Activated CD4-positive, alpha-beta T cell treated with anti-CD3 and anti-CD28 coated beads, Interleukin-2, amount 50 U/mL, for 24 hours (primary cell): ENCODE data around the gene EPB41L4B.
"Not testable (repeated sequence)": the region's sequence is repeated elsewhere in the genome, so short reads cannot be mapped to it uniquely, and the experiment has no call there.

Source experiments
- DNase-seq, 2 donors: peaks; one replicate each; pipeline ENCODE4 v3.0.0-alpha.2; 2020; ENCODE audit warnings: low read depth in 1 of 2, low spot score in 1 of 2

The EPB41L4B gene

DNA sequence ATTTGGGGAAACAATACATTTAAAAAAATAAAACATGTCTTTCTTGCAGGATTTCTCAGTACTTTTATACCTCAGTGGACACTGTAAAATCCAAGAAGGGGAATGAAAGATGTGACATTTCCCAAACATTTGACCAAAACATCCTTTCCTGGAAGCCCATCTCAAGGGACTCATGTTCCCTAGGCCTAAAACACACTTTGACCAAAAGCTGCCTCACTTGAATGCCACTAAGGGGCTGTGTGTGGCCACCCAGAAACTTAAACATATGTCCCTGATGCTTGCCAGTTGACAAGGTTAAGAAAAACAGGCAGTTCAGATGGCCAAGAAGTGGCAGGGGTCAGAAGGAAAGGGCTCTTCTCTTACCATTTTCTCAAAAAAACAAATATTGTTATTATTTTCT, 73.6 kb downstream of the EPB41L4B start:
- DNase-seq, result no peak

GRCh38 chr9:109246533-109246932, 74.3 kb downstream of the EPB41L4B start:
- no peak for DNase-seq

DNA sequence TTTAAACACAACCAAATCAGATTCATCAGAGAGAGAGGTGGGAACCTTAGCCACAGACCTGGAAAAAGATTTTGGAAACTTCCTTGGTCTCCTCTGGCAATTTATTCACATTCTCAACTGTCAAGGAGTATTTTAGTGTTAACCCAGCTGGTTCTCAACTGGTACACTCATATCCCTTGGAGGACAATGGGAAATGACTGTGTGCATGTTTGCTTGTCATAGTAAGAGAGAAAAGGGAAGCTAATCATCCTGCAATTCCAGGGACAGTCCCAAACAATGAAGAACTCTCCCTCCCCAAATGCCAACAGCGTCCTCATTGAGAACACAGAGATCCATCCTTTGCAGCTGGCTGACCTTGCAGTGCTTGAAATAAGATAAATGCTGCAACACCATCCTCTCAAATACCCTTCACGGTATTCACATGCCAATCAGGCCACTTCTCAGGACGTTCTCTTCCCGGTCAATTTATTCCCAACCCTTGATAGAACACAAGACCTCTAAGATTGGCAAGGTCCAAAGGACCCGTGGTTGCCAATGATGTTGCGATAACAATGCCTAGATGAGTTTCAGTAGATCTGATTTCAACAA, 75.5 kb downstream of the EPB41L4B start:
- no peak for DNase-seq

GRCh38 chr9:109244179-109245132, 76.4 kb downstream of the EPB41L4B start:
- DNase-seq, result peak; percentile 45 to 54

DNA sequence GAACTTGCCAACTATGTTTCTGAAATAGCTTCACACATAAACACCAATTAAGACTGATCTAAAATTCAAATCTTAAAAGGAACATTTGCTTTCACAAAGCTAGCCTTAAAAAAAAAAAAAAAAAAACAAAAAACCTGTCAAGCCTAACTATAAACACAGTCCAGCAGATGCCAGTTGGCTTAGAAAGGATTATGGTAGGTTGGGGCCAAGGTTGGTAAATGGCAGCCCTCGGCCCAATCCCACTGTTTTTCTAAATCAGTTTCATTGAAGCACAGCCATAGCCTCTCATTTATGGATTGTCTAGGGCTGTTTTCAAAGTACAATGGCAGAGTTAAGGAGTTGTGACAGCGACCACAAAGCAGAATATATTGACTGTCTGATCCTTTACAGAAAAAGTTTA, 78.1 kb downstream of the EPB41L4B start:
- DNase-seq, result no peak

DNA sequence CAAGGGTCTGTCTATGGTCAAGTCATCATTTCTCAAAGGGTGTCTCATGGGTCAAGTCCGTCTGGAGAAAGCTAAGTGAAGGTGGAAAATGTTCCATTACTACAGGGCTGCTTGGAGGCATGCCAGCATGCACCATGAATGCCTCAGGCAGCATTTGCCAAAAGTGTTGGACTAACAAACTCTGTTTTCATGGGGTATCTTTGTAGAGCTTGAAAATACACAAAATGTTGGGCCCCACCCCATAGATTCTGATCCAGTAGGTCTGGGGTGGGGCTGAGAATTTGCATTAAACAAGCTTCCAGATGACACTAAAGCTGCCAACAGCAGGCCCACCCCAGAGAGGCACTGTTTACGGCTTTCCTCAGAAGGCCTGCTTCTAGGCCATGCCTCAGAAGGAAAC, 78.8 kb downstream of the EPB41L4B start:
- no peak for DNase-seq

- DNase-seq, result no peak
These were observed 79.7 kb downstream of the EPB41L4B start for GRCh38 chr9:109241207-109241606.

GRCh38 chr9:109239240-109239639, 81.6 kb downstream of the EPB41L4B start:
- DNase-seq, result no peak

GRCh38 chr9:109238655-109239054, 82.2 kb downstream of the EPB41L4B start:
- DNase-seq, result no peak

GRCh38 chr9:109238125-109238524, 82.7 kb downstream of the EPB41L4B start:
- DNase-seq, result no peak

GRCh38 chr9:109232449-109233237, 88.2 kb downstream of the EPB41L4B start:
- DNase-seq, result no peak

DNA sequence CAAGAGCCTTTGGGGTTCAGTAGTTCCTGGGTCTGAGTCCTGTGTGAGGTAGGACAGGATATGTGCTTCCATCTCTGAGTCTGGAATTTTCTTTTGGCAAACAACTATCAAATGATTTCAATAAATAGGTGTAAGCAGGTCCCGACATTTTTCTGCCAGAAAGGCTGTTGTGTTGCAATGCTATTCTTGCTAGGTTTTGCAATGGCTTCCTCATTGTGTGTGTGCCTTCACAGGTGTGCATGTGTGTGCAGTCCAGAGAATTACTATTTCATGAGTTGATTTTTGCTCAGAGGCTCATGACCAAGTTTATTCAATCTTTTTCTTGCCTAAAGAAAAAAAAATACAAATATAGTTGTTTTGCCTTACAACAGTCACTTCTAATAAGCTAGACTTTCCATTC, 89.3 kb downstream of the EPB41L4B start:
- DNase-seq, result no peak

- DNase-seq, result no peak
These were observed 90.6 kb downstream of the EPB41L4B start for GRCh38 chr9:109230277-109230676.

- DNase-seq, result no peak
These were observed 91.2 kb downstream of the EPB41L4B start for GRCh38 chr9:109229682-109230081.

- no peak for DNase-seq
These were observed 92.7 kb downstream of the EPB41L4B start for GRCh38 chr9:109228093-109228642.

DNA sequence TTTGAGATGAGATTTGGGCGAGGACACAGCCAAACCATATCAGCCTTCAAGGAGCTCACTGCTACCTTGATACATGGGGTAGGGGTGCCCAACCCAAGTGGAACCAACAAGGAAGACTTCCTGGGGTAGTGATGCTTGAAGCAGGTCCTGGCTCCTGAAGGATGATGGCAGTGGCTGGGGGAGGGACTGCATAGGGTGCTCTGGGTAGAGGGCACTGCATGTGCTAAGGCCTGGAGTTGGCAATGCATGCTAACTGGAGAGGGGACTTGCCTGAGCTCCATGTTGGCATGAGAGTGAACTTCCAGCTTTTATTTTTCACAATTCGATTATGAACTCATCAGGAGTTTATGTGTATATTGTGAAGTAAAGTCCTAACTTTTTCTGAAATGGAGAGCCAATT, 95.2 kb downstream of the EPB41L4B start:
- DNase-seq, result no peak

- DNase-seq, result no peak
These were observed 96.1 kb downstream of the EPB41L4B start for GRCh38 chr9:109224751-109225150.

DNA sequence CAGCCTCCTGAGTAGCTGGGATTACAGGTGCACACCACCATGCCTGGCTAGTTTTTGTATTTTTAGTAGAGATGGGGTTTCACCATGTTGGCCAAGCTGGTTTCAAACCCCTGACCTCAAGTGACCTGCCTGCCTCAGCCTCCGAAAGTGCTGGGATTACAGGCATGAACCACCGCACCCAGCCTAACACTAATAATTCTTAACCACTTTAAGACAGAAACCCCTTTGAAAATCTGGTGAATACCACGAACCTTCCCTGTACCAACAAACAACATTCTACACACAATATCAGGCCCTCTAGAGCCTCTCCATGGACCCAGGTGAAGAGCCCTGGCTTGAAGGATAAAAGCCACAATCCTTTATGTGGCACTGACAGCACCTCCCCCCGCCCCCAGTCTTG, 102.6 kb downstream of the EPB41L4B start:
- not testable (repeated sequence) for DNase-seq

- DNase-seq, result no peak
These were observed 106.4 kb downstream of the EPB41L4B start for GRCh38 chr9:109214414-109214813.

- no peak for DNase-seq
These were observed 107.4 kb downstream of the EPB41L4B start for GRCh38 chr9:109213285-109214121.

DNA sequence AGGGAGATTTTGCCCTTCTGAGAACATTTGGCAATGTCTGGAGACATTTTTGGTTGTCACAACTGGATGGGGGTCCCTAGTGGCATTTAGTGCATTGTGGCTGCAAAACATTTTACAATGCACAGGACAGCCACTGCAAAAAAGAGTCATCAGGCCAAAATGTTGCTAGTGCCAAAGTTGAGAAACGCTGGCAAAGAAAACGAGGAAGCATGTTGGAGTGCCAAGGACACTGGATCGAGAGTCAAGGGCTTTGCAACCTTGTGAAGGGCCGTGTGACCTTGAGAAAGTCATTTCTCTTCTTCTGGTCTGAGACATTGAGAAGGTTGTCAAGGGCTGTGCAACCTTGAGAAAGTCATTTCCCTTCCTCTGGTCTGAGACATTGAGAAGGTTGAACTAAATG, 108.1 kb downstream of the EPB41L4B start:
- no peak for DNase-seq
